ENCODE measurements around the gene LAPTM5.

Gene LAPTM5

GRCh38 chr1:30754684-30755171 is 2.8 kb downstream of the LAPTM5 start:
- no peak for DNase-seq

- DNase-seq = no peak
Measured at GRCh38 chr1:30753660-30754123, 3.9 kb downstream of the LAPTM5 start.

- DNase-seq = no peak
Measured at GRCh38 chr1:30753118-30753517, 4.5 kb downstream of the LAPTM5 start.

- no peak for DNase-seq
Measured at GRCh38 chr1:30752651-30752908, 5.0 kb downstream of the LAPTM5 start.

GRCh38 chr1:30751830-30752650 is 5.5 kb downstream of the LAPTM5 start:
- DNase-seq = no peak

GRCh38 chr1:30750731-30751291 is 6.8 kb downstream of the LAPTM5 start:
- DNase-seq = no peak

- peak in 2 of 4 experiments; percentile 53 to 62 for DNase-seq
Measured at GRCh38 chr1:30749691-30750583, 7.6 kb downstream of the LAPTM5 start.

GRCh38 chr1:30748699-30749401 is 8.7 kb downstream of the LAPTM5 start:
- DNase-seq = no peak

- no peak for DNase-seq
Measured at GRCh38 chr1:30748098-30748698, 9.4 kb downstream of the LAPTM5 start.

GRCh38 chr1:30747033-30748008 is 10.3 kb downstream of the LAPTM5 start:
- DNase-seq = no peak

- DNase-seq = no peak
Measured at GRCh38 chr1:30746212-30747032, 11.2 kb downstream of the LAPTM5 start.

- no peak for DNase-seq
Measured at GRCh38 chr1:30745834-30746208, 11.8 kb downstream of the LAPTM5 start.

- no peak for DNase-seq
Measured at GRCh38 chr1:30745156-30745833, 12.3 kb downstream of the LAPTM5 start.

- DNase-seq = no peak
Measured at GRCh38 chr1:30744060-30744756, 13.4 kb downstream of the LAPTM5 start.

GRCh38 chr1:30743584-30744059 is 14.0 kb downstream of the LAPTM5 start:
- peak in 3 of 4 experiments; percentile 24 to 55 (median 53) for DNase-seq

GRCh38 chr1:30742963-30743559 is 14.5 kb downstream of the LAPTM5 start:
- no peak for DNase-seq

GRCh38 chr1:30742300-30742962 is 15.1 kb downstream of the LAPTM5 start:
- no peak for DNase-seq
